ENCODE measurements around the gene CSNK2A2.

Gene CSNK2A2

DNA sequence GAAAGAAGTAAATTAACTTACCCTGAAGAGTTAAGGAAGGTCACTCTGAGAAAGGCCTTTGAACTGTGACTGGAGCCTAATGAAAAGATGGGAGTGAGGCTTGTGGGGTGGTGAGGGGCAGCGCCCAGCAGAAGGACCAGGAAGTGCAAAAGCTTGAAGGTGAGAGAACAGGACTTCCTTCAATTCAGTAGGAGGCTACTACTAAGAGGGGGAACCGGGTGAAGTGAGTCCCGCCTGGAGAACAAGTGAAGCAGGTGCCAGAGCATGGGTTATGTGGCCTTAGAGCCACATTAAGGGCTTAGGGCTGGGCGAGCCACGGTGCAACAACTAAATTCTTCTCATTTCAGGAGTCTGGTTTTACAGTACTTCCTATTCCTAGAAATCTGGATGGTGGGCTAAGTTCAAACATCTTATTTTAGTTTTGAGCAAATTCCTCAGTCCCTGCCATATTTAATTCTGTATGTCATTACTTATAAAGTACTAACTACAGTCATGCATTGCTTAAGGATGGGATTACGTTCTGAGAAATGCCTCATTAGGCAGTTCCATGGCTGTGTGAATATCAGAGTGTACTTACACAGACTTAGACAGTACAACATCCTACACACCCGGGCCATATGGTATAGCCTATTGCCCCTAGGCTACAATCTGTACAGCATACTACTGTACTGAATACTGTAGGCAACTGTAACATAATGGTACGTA, 73.9 kb downstream of the CSNK2A2 start:
- Histone ChIP-seq H3K4me1 (peaks cover 31% of the 10 kb centered on the region), H3K9me3 (no peaks in the 10 kb centered on the region), H3K27me3 (no peaks in the 10 kb centered on the region), H3K4me3 (ENCODE audit: low read depth, low read length) (no peak overlapping the region), H3K36me3 (no peaks in the 10 kb centered on the region)
- TF ChIP-seq CTCF (IDR thresholded peaks at IDR 0.05; ENCODE audit: low read depth, low read length), result no peak
- DNase-seq, result no peak

- H3K27me3 ChIP-seq, result no peaks in the 10 kb centered on the region
- H3K4me3 ChIP-seq (ENCODE audit: low read depth, low read length), result peak overlapping the region; percentile 44
- H3K9me3 ChIP-seq, result no peaks in the 10 kb centered on the region
- no peak for TF ChIP-seq CTCF (IDR thresholded peaks at IDR 0.05; ENCODE audit: low read depth, low read length)
- DNase-seq, result no peak
- peaks cover 9% of the 10 kb centered on the region for H3K36me3 ChIP-seq
- H3K4me1 ChIP-seq, result peaks cover 38% of the 10 kb centered on the region
These were observed 76.8 kb downstream of the CSNK2A2 start for GRCh38 chr16:58121132-58121531.

GRCh38 chr16:58120234-58120633, 77.7 kb downstream of the CSNK2A2 start:
- Histone ChIP-seq H3K4me1 (peaks cover 44% of the 10 kb centered on the region), H3K4me3 (ENCODE audit: low read depth, low read length) (peak overlapping the region; percentile 44; the same call in 1 of the 2 replicates), H3K9me3 (no peaks in the 10 kb centered on the region), H3K27me3 (no peaks in the 10 kb centered on the region), H3K36me3 (peaks cover 15% of the 10 kb centered on the region)
- TF ChIP-seq CTCF (IDR thresholded peaks at IDR 0.05; ENCODE audit: low read depth, low read length), result no peak
- DNase-seq, result no peak

DNA sequence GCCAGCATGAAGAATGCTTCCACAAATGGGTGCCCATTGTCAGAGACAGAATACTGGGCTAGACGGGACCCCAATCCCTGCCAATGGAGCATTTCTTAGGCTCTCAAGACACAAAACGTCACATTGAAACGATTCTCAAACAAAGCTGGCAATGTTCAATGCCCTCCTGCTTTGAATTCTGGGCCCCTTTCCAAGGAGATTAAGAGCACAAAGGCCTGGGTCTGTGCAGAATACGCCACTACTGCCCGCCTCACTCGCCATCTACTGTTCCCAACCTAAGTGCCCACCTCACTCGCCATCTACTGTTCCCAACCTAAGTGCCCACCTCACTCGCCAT, 78.4 kb downstream of the CSNK2A2 start:
- peaks cover 22% of the 10 kb centered on the region for H3K36me3 ChIP-seq
- peaks cover 49% of the 10 kb centered on the region for H3K4me1 ChIP-seq
- no peaks in the 10 kb centered on the region for H3K9me3 ChIP-seq
- H3K4me3 ChIP-seq (ENCODE audit: low read depth, low read length), result no peak overlapping the region
- no peak for TF ChIP-seq CTCF (IDR thresholded peaks at IDR 0.05; ENCODE audit: low read depth, low read length)
- no peaks in the 10 kb centered on the region for H3K27me3 ChIP-seq
- DNase-seq, result no peak

DNA sequence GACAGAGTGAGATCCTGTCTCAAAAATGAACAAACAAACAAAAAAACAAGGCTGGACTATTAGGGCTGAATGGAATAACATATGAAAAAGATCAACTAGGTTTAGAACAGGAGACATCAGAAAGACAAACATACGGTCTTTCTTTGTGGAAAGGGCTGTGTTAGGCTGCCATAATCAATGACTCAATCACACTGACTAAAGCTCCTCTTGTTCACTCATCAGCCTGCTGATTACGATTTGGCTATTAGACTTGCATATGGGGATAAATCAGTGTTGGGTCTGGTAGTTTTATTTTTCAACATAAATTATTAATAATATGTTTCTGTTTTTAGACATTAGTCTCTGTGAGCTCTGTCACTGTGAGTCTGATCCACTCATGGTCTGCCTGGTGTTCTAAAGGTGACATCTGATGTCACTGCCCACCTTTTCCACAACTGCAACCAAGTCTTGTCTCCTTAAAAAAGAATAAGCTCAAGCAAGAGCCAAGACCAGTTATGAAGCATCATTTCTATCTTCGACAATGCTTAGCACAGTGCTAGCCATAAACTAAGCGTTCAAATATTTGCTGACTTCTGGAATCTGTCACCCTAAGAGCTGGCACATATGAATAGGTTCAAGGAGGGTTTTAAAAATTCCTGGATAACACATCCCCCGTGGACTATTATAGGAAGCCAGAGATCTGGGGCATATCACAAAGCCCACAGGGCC, 79.0 kb downstream of the CSNK2A2 start:
- no peaks in the 10 kb centered on the region for H3K9me3 ChIP-seq
- peaks cover 45% of the 10 kb centered on the region for H3K4me1 ChIP-seq
- TF ChIP-seq CTCF (IDR thresholded peaks at IDR 0.05; ENCODE audit: low read depth, low read length), result no peak
- DNase-seq, result no peak
- H3K27me3 ChIP-seq, result no peaks in the 10 kb centered on the region
- H3K4me3 ChIP-seq (ENCODE audit: low read depth, low read length), result no peak overlapping the region
- H3K36me3 ChIP-seq, result peaks cover 27% of the 10 kb centered on the region

GRCh38 chr16:58116529-58116928, 81.4 kb downstream of the CSNK2A2 start:
- TF ChIP-seq CTCF (IDR thresholded peaks at IDR 0.05; ENCODE audit: low read depth, low read length), result no peak
- DNase-seq, result no peak
- Histone ChIP-seq H3K4me1 (peaks cover 42% of the 10 kb centered on the region), H3K9me3 (no peaks in the 10 kb centered on the region), H3K27me3 (no peaks in the 10 kb centered on the region), H3K36me3 (peaks cover 38% of the 10 kb centered on the region), H3K4me3 (ENCODE audit: low read depth, low read length) (no peak overlapping the region)
